ENCODE results near the gene FAM171A1. TPM values are rescaled to one million over a fixed set of nuclear protein-coding genes. Genes with fewer than 3 reads are reported as not detected.
"Not testable (repeated sequence)": the region's sequence is repeated elsewhere in the genome, so short reads cannot be mapped to it uniquely, and the experiment has no call there.

FAM171A1 gene
- total and polyA plus RNA-seq, 7 experiments from 2014 or later = 3.2 to 14.5 (median 7.2) TPM

DNA sequence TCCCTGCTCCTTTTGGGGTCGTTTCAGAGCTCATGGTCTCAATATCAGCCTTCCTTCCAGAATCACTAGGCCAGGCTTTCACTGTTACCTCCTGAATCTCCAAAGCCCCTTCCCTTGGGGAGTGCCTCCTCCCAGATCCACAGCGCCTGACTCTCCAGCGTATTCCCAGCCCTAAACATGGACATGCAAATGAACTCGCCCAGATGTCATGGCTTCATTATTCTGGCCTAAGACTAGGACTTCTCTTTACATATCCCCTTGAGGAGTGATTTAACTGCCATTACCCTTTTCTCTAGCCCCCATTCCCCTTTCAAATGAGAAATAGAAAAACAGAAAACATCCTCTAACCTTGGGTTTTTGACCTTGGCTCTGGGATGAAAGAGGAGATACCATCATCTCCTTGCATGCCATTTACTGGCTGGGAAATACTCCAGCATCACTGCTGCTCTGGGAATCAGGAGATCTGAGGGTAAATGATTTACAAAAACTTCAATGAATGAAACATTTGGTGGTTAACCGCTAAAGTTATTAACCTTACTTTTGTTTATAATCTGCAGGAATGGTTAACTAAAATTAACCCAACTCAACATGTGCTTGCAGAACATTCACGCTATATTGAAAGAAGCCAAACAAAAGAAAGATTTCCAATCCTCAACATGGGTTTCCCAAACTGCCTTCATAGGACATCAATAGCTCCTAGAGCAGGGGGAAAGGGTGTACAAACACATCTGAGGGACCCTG, 37.0 kb downstream of the FAM171A1 start:
- Histone ChIP-seq H3K9me3 (ENCODE audit: control insufficient read depth in 2 of 3, low read length in 3 of 3) (no peaks in the 10 kb centered on the region), H3K36me3 (ENCODE audit: control insufficient read depth in 2 of 3, insufficient read depth in 3 of 3, low read length in 3 of 3) (no peaks in the 10 kb centered on the region)
- no peaks in the 10 kb centered on the region for H3K4me1 Mint-ChIP-seq

DNA sequence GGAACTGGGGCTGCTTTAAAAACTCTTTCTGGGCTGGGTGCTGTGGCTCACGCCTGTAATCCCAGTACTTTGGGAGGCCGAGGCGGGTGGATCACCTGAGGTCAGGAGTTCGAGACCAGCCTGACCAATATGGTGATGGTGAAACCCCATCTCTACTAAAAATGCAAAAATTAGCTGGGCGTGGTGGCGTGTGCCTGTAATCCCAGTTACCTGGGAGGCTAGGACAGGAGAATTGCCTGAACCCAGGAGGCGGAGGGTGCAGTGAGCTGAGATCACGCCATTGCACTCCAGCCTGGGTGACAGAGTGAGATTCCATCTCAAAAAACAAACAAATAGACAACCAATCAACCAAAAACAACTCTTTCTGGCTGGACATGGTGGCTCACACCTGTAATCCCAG, 37.9 kb downstream of the FAM171A1 start:
- H3K9me3 ChIP-seq (ENCODE audit: control insufficient read depth in 2 of 3, low read length in 3 of 3); H3K4me3 ChIP-seq (ENCODE audit: low read length); H3K4me3 Mint-ChIP-seq; H3K27me3 ChIP-seq (ENCODE audit: control insufficient read depth in 2 of 2, insufficient read depth in 2 of 2, low read length in 2 of 2); H3K27ac Mint-ChIP-seq; ATAC-seq; H3K36me3 Mint-ChIP-seq; POLR2A ChIA-PET; H3K27me3 Mint-ChIP-seq; H3K27ac ChIP-seq (ENCODE audit: low read depth, low read length); intact Hi-C loops (cut with micrococcal nuclease); CTCF ChIA-PET; H3K4me1 Mint-ChIP-seq; H3K9me3 Mint-ChIP-seq; H3K36me3 ChIP-seq (ENCODE audit: control insufficient read depth in 2 of 3, insufficient read depth in 3 of 3, low read length in 3 of 3); DNase-seq; H3K4me1 ChIP-seq (ENCODE audit: control insufficient read depth in 2 of 2, insufficient read depth in 2 of 2, low read length in 2 of 2): not testable (repeated sequence)

More for the DNA sequence above, 37.0 kb downstream of the FAM171A1 start:
- no peak overlapping the region for H3K27ac ChIP-seq (ENCODE audit: low read depth, low read length)
- intact Hi-C loops (cut with micrococcal nuclease) = no loop called here
- DNase-seq (no peak), ATAC-seq (no peak)
- no peaks in the 10 kb centered on the region for H3K9me3 Mint-ChIP-seq
- H3K27me3 Mint-ChIP-seq = peaks cover 0 to 5% (median 0%) of the 10 kb centered on the region in 5 donors
- no peaks in the 10 kb centered on the region for H3K4me1 ChIP-seq (ENCODE audit: control insufficient read depth in 2 of 2, insufficient read depth in 2 of 2, low read length in 2 of 2)
- ChIA-PET CTCF (no interaction called here), POLR2A (no interaction called here)
- H3K4me3 ChIP-seq (ENCODE audit: low read length) = no peak overlapping the region
- no peaks in the 10 kb centered on the region for H3K36me3 Mint-ChIP-seq
- no peaks in the 10 kb centered on the region for H3K27me3 ChIP-seq (ENCODE audit: control insufficient read depth in 2 of 2, insufficient read depth in 2 of 2, low read length in 2 of 2)
- H3K27ac Mint-ChIP-seq = no peak overlapping the region
- H3K4me3 Mint-ChIP-seq = no peak overlapping the region

DNA sequence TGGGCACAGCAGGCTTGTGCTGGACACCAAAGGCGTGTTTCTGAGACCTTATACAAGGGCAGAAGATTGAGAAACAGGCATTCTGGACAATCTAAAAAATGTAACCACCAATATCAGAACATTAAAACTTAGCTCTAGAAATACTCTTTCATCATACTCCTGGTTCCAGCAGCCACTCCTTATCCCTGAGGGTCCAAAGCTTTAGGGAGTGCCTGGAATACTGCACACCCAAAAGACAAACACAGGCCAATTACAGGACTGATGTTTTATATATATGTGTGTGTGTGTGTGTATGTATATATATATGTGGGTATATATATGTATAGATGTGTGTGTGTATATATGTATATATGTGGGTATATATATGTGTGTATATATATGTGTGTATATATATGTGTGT, 39.6 kb downstream of the FAM171A1 start:
- Histone ChIP-seq H3K27me3 (ENCODE audit: control insufficient read depth in 2 of 2, insufficient read depth in 2 of 2, low read length in 2 of 2) (no peaks in the 10 kb centered on the region), H3K9me3 (ENCODE audit: control insufficient read depth in 2 of 3, low read length in 3 of 3) (no peaks in the 10 kb centered on the region), H3K4me3 (ENCODE audit: low read length) (no peak overlapping the region), H3K4me1 (ENCODE audit: control insufficient read depth in 2 of 2, insufficient read depth in 2 of 2, low read length in 2 of 2) (no peaks in the 10 kb centered on the region), H3K27ac (ENCODE audit: low read depth, low read length) (no peak overlapping the region), H3K36me3 (ENCODE audit: control insufficient read depth in 2 of 3, insufficient read depth in 3 of 3, low read length in 3 of 3) (no peaks in the 10 kb centered on the region)
- DNase-seq (no peak), ATAC-seq (no peak)
- H3K36me3 Mint-ChIP-seq = no peaks in the 10 kb centered on the region
- ChIA-PET POLR2A (no interaction called here), CTCF (no interaction called here)
- H3K27me3 Mint-ChIP-seq = peaks cover 0 to 5% (median 0%) of the 10 kb centered on the region in 5 donors
- H3K27ac Mint-ChIP-seq = no peak overlapping the region
- intact Hi-C loops (cut with micrococcal nuclease) = no loop called here
- H3K4me3 Mint-ChIP-seq = no peak overlapping the region
- no peaks in the 10 kb centered on the region for H3K9me3 Mint-ChIP-seq
- H3K4me1 Mint-ChIP-seq = no peaks in the 10 kb centered on the region

DNA sequence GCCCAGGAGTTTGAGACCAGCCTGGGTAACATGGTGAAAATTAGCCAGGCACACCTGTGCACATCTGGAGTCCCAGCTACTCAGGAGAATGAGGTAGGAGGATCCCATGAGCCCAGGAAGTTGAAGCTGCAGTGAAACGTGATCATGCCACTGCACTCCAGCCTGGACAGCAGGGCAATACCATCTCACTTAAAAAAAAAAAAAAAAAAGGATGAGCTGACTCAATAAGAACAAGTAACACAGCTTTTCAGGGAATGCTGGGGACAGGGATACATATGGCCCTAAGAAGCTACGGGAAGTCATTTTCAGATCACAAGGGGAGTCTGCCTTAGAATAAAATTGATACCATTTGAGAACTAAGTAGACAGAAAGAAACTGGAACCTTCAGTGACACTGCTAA, 41.7 kb downstream of the FAM171A1 start:
- no peak for ATAC-seq
- no peak for DNase-seq
- Histone ChIP-seq H3K36me3 (ENCODE audit: control insufficient read depth in 2 of 3, insufficient read depth in 3 of 3, low read length in 3 of 3) (no peaks in the 10 kb centered on the region), H3K27ac (ENCODE audit: low read depth, low read length) (no peak overlapping the region), H3K4me3 (ENCODE audit: low read length) (no peak overlapping the region), H3K9me3 (ENCODE audit: control insufficient read depth in 2 of 3, low read length in 3 of 3) (no peaks in the 10 kb centered on the region), H3K4me1 (ENCODE audit: control insufficient read depth in 2 of 2, insufficient read depth in 2 of 2, low read length in 2 of 2) (no peaks in the 10 kb centered on the region), H3K27me3 (ENCODE audit: control insufficient read depth in 2 of 2, insufficient read depth in 2 of 2, low read length in 2 of 2) (no peaks in the 10 kb centered on the region)
- no peak overlapping the region for H3K27ac Mint-ChIP-seq
- CTCF ChIA-PET = no interaction called here
- peaks cover 0 to 6% (median 0%) of the 10 kb centered on the region in 7 donors for H3K4me1 Mint-ChIP-seq
- intact Hi-C loops (cut with micrococcal nuclease) = no loop called here
- peaks cover 0 to 2% (median 0%) of the 10 kb centered on the region in 5 donors for H3K27me3 Mint-ChIP-seq
- peaks cover 0 to 3% (median 0%) of the 10 kb centered on the region in 11 donors for H3K9me3 Mint-ChIP-seq
- peaks cover 0 to 10% (median 0%) of the 10 kb centered on the region in 5 donors for H3K36me3 Mint-ChIP-seq
- H3K4me3 Mint-ChIP-seq = no peak overlapping the region
- POLR2A ChIA-PET = no interaction called here

DNA sequence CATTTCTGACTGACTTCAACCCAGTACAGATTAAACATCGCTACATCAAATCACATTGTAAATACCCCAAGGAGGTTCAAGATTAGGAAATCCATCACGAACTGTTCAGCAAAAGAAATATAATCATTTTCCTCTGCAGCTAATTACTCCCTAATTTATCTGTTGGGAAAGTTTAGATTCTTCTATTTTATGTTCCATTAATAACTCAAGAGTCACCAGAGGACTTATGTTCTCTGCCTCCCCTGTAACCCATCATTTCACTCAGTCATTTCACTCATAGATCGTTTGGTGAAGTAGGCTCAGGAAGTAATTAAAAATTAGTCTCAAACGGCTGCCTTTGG, 45.2 kb downstream of the FAM171A1 start:
- intact Hi-C loops (cut with micrococcal nuclease) = no loop called here
- H3K27me3 Mint-ChIP-seq = peaks cover 0 to 6% (median 0%) of the 10 kb centered on the region in 5 donors
- H3K27ac Mint-ChIP-seq = no peak overlapping the region

DNA sequence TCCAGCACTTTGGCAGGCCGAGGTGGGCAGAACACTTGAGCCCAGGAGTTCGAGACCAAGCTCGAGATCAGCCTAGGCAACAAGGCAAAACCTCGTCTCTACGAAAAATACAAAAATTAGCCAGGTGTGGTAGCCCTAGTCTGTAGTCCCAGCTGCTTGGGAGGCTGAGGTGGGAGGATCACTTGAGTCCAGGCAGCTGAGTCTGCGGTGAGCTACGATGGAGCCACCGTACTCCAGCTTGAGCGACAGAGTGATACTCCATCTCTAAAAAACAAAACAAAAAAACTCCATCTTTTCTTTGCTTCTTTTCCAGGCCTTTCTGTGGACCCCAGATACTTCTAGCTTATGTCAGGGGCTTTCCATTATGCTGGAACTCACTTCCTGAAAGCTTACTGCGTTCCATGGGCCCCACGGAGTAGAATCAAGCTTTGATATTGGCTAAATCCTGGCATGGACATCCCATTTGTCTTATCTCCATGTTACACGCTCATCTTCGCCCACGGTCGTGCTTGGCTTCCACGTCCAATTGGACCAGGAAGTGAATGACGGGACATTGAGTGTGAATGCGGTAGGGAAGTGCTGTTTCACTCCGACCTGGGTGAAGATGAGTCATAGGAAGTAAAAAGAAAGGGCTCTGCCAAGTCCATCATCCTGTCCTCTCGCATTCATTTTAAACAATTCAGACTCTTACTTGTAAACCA, 45.7 kb downstream of the FAM171A1 start:
- Histone ChIP-seq H3K27ac (ENCODE audit: low read depth, low read length) (no peak overlapping the region), H3K4me1 (ENCODE audit: control insufficient read depth in 2 of 2, insufficient read depth in 2 of 2, low read length in 2 of 2) (no peaks in the 10 kb centered on the region), H3K4me3 (ENCODE audit: low read length) (no peak overlapping the region), H3K9me3 (ENCODE audit: control insufficient read depth in 2 of 3, low read length in 3 of 3) (no peaks in the 10 kb centered on the region), H3K36me3 (ENCODE audit: control insufficient read depth in 2 of 3, insufficient read depth in 3 of 3, low read length in 3 of 3) (no peaks in the 10 kb centered on the region), H3K27me3 (ENCODE audit: control insufficient read depth in 2 of 2, insufficient read depth in 2 of 2, low read length in 2 of 2) (no peaks in the 10 kb centered on the region)
- ChIA-PET CTCF (no interaction called here), POLR2A (interaction anchor here (0.7 kb wide), 1 partner anchor 1476 kb away, joined by 4 read pairs; no protein-coding TSS in a partner anchor)
- intact Hi-C loops (cut with micrococcal nuclease) = no loop called here
- peaks cover 0 to 10% (median 0%) of the 10 kb centered on the region in 5 donors for H3K36me3 Mint-ChIP-seq
- H3K4me1 Mint-ChIP-seq = peaks cover 0 to 6% (median 0%) of the 10 kb centered on the region in 7 donors
- H3K27me3 Mint-ChIP-seq = peaks cover 0 to 6% (median 0%) of the 10 kb centered on the region in 5 donors
- H3K4me3 Mint-ChIP-seq = no peak overlapping the region
- H3K9me3 Mint-ChIP-seq = peaks cover 0 to 3% (median 0%) of the 10 kb centered on the region in 11 donors
- DNase-seq (no peak), ATAC-seq (no peak)
- H3K27ac Mint-ChIP-seq = no peak overlapping the region

More for the DNA sequence above, 45.2 kb downstream of the FAM171A1 start:
- Histone ChIP-seq H3K4me3 (ENCODE audit: low read length) (no peak overlapping the region), H3K4me1 (ENCODE audit: control insufficient read depth in 2 of 2, insufficient read depth in 2 of 2, low read length in 2 of 2) (no peaks in the 10 kb centered on the region), H3K27ac (ENCODE audit: low read depth, low read length) (no peak overlapping the region), H3K27me3 (ENCODE audit: control insufficient read depth in 2 of 2, insufficient read depth in 2 of 2, low read length in 2 of 2) (no peaks in the 10 kb centered on the region), H3K36me3 (ENCODE audit: control insufficient read depth in 2 of 3, insufficient read depth in 3 of 3, low read length in 3 of 3) (no peaks in the 10 kb centered on the region), H3K9me3 (ENCODE audit: control insufficient read depth in 2 of 3, low read length in 3 of 3) (no peaks in the 10 kb centered on the region)
- CTCF ChIA-PET = no interaction called here
- DNase-seq (no peak), ATAC-seq (no peak)
- POLR2A ChIA-PET = interaction anchor here (0.7 kb wide), 1 partner anchor 1476 kb away, joined by 4 read pairs; no protein-coding TSS in a partner anchor
- no peak overlapping the region for H3K4me3 Mint-ChIP-seq
- peaks cover 0 to 6% (median 0%) of the 10 kb centered on the region in 7 donors for H3K4me1 Mint-ChIP-seq
- H3K36me3 Mint-ChIP-seq = peaks cover 0 to 10% (median 0%) of the 10 kb centered on the region in 5 donors
- peaks cover 0 to 3% (median 0%) of the 10 kb centered on the region in 11 donors for H3K9me3 Mint-ChIP-seq
